ENCODE results near the gene RASA3.

GRCh38 chr13:113969311-113969972 is 163.0 kb downstream of the RASA3 start:
- TF ChIP-seq, protein P1, sequence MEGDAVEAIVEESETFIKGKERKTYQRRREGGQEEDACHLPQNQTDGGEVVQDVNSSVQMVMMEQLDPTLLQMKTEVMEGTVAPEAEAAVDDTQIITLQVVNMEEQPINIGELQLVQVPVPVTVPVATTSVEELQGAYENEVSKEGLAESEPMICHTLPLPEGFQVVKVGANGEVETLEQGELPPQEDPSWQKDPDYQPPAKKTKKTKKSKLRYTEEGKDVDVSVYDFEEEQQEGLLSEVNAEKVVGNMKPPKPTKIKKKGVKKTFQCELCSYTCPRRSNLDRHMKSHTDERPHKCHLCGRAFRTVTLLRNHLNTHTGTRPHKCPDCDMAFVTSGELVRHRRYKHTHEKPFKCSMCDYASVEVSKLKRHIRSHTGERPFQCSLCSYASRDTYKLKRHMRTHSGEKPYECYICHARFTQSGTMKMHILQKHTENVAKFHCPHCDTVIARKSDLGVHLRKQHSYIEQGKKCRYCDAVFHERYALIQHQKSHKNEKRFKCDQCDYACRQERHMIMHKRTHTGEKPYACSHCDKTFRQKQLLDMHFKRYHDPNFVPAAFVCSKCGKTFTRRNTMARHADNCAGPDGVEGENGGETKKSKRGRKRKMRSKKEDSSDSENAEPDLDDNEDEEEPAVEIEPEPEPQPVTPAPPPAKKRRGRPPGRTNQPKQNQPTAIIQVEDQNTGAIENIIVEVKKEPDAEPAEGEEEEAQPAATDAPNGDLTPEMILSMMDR (conservative IDR thresholded peaks at IDR 0.05; ENCODE audit: low read depth, low read length) = no peak
- no peak for TF ChIP-seq EZH2phosphoT487 (IDR thresholded peaks at IDR 0.05; ENCODE audit: borderline replicate concordance, low read length)
